DND-41 (cell line): Measurements from ENCODE around the gene CPN2.

Experiments used
- ATAC-seq: fragments of 200-7000 bp; cut with Tn5 transposase; 3 replicates; pipeline ENCODE4 v1.9.1; 2021; ENCODE audit warnings: low read depth; ENCODE audit not compliant: insufficient read depth
- DNase-seq: peaks from one replicate; pipeline ENCODE4 v3.0.0-alpha.2; 2020
- H2AFZ ChIP-seq: 2 replicates; pipeline ENCODE4 v1.6.0; 2012; ENCODE audit warnings: low read depth, low read length
- H3K27ac ChIP-seq: 2 replicates; pipeline ENCODE4 v1.5.1; 2012; ENCODE audit warnings: low read length, inconsistent platforms
- H3K27me3 ChIP-seq: fragments of 200-600 bp; sonication (generic); 2 replicates; pipeline ENCODE4 v1.6.0; 2012; ENCODE audit warnings: low read length, mild to moderate bottlenecking, inconsistent platforms; ENCODE audit not compliant: insufficient read depth, poor library complexity
- H3K36me3 ChIP-seq: 2 replicates; pipeline ENCODE4 v1.5.1; 2012; ENCODE audit warnings: low read length, inconsistent platforms; ENCODE audit not compliant: insufficient read depth
- H3K4me1 ChIP-seq: 2 replicates; pipeline ENCODE4 v1.5.1; 2012; ENCODE audit warnings: mild to moderate bottlenecking, low read length; ENCODE audit not compliant: insufficient read depth
- H3K4me2 ChIP-seq: 2 replicates; pipeline ENCODE4 v1.6.0; 2012; ENCODE audit warnings: mild to moderate bottlenecking, moderate library complexity, low read length, inconsistent platforms; ENCODE audit not compliant: insufficient read depth
- H3K4me3 ChIP-seq, 2 experiments: fragments of 200-600 bp in 1 of 2; shearing (Covaris generic) in 1 of 2; 2 replicates each; pipeline ENCODE4 v1.5.1; 2012 to 2016; ENCODE audit warnings: inconsistent platforms in 2 of 2, low read length in 2 of 2, mild to moderate bottlenecking in 2 of 2, low read depth in 1 of 2, moderate library complexity in 1 of 2
- H3K79me2 ChIP-seq: 2 replicates; pipeline ENCODE4 v1.6.0; 2012; ENCODE audit warnings: low read length, inconsistent platforms; ENCODE audit not compliant: insufficient read depth
- H3K9ac ChIP-seq: 2 replicates; pipeline ENCODE4 v1.6.0; 2012; ENCODE audit warnings: low read depth, mild to moderate bottlenecking, inconsistent platforms, low read length, moderate library complexity
- H3K9me3 ChIP-seq: 2 replicates; pipeline ENCODE4 v1.5.1; 2012; ENCODE audit warnings: low read length, moderate library complexity, mild to moderate bottlenecking, inconsistent platforms; ENCODE audit not compliant: insufficient read depth, severe bottlenecking
- H4K20me1 ChIP-seq: 2 replicates; pipeline ENCODE4 v1.6.0; 2012; ENCODE audit warnings: low read length; ENCODE audit not compliant: insufficient read depth
- EZH2 ChIP-seq: IDR thresholded peaks from 3 replicates; pipeline ENCODE4 v1.6.1; 2012; ENCODE audit warnings: borderline replicate concordance, low read depth, mild to moderate bottlenecking, moderate library complexity, low read length, inconsistent platforms; ENCODE audit not compliant: severe bottlenecking
- TF ChIP-seq, protein P1 (sequence below): IDR thresholded peaks from 2 replicates; pipeline ENCODE4 v1.5.1; 2012; ENCODE audit warnings: borderline replicate concordance, low read length, moderate library complexity, mild to moderate bottlenecking; ENCODE audit not compliant: poor library complexity, severe bottlenecking; ENCODE audit errors: extremely low read depth

CPN2 gene

DNA sequence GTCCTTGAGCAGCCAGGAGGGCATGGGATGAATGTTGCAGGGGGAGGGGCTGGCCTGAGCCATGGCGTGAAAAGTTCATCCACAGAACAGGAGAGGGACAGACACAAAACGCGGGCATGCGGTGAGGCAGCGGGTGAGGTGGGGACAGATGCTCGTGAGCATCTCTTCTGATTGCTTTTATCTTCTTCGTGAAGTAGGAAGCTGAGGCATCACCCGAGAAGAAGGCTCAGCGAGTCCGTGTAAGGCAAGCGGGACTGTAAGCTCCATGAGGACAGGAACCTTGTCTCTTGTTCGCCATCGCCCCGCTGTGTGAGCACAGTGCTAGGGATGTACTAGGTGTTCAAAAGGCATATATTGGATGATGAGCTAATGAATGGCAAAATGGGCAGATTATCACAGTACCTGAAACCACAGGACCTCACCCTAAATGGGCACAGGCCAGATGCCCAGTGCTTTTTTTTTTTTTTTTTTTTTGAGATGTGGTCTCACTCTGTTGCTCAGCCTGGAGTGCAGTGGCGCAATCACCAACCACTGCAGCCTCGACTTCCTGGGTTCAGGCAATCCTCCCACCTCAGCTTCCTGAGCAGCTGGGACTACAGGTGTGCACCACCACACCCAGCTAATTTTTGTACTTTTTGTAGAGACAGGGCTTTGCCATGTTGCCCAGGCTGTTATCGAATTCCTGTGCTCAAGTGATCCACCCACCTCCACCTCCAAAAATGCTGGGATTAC lies 46.8 kb downstream of the CPN2 start:
- H3K4me2 ChIP-seq: no peak overlapping the region; the same call in 1 of the 2 replicates
- H3K4me1 ChIP-seq: peaks cover 86% of the 10 kb centered on the region
- H3K79me2 ChIP-seq: no peaks in the 10 kb centered on the region
- H2AFZ ChIP-seq: no peak overlapping the region
- TF ChIP-seq EZH2: no peak
- TF ChIP-seq, protein P1, sequence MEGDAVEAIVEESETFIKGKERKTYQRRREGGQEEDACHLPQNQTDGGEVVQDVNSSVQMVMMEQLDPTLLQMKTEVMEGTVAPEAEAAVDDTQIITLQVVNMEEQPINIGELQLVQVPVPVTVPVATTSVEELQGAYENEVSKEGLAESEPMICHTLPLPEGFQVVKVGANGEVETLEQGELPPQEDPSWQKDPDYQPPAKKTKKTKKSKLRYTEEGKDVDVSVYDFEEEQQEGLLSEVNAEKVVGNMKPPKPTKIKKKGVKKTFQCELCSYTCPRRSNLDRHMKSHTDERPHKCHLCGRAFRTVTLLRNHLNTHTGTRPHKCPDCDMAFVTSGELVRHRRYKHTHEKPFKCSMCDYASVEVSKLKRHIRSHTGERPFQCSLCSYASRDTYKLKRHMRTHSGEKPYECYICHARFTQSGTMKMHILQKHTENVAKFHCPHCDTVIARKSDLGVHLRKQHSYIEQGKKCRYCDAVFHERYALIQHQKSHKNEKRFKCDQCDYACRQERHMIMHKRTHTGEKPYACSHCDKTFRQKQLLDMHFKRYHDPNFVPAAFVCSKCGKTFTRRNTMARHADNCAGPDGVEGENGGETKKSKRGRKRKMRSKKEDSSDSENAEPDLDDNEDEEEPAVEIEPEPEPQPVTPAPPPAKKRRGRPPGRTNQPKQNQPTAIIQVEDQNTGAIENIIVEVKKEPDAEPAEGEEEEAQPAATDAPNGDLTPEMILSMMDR: no peak
- no peaks in the 10 kb centered on the region for H3K36me3 ChIP-seq
- DNase-seq (peak; percentile 71), ATAC-seq (no peak)
- no peak overlapping the region; the same call in 1 of the 2 replicates for H3K9ac ChIP-seq
- peak overlapping the region in 1 of 2 experiments; percentile 18; a peak in 2 of 4 replicates for H3K4me3 ChIP-seq
- H3K27ac ChIP-seq: peak overlapping the region; percentile 96
- H4K20me1 ChIP-seq: no peaks in the 10 kb centered on the region
- H3K9me3 ChIP-seq: peaks cover 22% of the 10 kb centered on the region
- no peaks in the 10 kb centered on the region for H3K27me3 ChIP-seq

DNA sequence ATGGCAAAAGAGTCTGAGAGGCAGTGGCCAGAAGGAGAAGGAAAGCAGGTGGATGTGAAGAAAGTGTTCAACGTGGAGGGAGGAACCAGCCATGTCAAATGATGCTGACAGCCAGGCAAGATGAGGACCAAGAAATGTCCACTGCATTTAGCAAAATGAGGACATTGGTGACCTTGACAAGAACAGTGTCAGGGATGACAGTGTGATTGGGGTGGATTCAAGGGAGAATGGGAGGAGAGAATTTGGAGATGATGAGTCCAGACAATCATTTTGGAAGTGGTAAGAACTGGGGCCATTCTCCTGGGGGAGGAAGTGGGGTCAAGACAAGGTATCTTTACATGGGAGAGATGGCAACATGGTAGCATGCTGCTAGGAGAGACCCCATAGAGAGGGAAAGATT lies 47.4 kb downstream of the CPN2 start:
- DNase-seq (no peak), ATAC-seq (no peak)
- Histone ChIP-seq H3K4me3 (peak overlapping the region in 1 of 2 experiments; percentile 18; a peak in 1 of 4 replicates), H3K79me2 (no peaks in the 10 kb centered on the region), H3K9me3 (peaks cover 22% of the 10 kb centered on the region), H3K27ac (peak overlapping the region; percentile 96), H2AFZ (no peak overlapping the region), H3K36me3 (no peaks in the 10 kb centered on the region), H3K4me2 (no peak overlapping the region), H3K27me3 (no peaks in the 10 kb centered on the region), H3K4me1 (peaks cover 86% of the 10 kb centered on the region), H3K9ac (no peak overlapping the region), H4K20me1 (no peaks in the 10 kb centered on the region)
- TF ChIP-seq, protein P1: no peak
- TF ChIP-seq EZH2: no peak

DNA sequence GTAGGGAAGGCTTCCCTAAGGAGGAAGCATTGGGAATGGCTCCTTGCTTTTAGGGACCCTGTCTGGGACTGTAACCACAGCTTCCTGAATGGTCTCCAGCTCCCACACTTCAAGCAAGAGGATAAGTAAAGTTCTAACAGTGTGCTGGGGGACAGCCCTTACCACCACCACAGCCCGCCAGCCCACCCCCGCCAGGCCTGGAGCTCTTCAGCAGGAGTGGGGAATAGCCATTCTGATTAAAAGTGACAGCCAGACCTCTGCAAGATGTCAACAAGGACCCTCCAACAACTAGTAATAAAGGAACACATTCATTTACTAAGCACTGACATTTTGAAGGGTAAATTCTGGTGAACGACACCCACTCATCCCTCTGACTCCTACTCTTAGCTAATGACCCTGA lies 49.4 kb downstream of the CPN2 start:
- Histone ChIP-seq H3K4me1 (peaks cover 76% of the 10 kb centered on the region), H3K27me3 (no peaks in the 10 kb centered on the region), H3K79me2 (no peaks in the 10 kb centered on the region), H2AFZ (no peak overlapping the region), H4K20me1 (no peaks in the 10 kb centered on the region), H3K27ac (no peak overlapping the region; the same call in 1 of the 2 replicates), H3K4me2 (0 out of 2 replicates have a peak overlapping the region, but pooled peaks have one; percentile 1), H3K9me3 (peaks cover 22% of the 10 kb centered on the region), H3K9ac (no peak overlapping the region), H3K36me3 (no peaks in the 10 kb centered on the region), H3K4me3 (no peak overlapping the region)
- ATAC-seq (no peak), DNase-seq (no peak)
- no peak for TF ChIP-seq EZH2
- TF ChIP-seq, protein P1: no peak
